Neural progenitor cell (in vitro differentiated cells): Measurements from ENCODE around the gene ADTRP.

Experiments used
- CTCF ChIP-seq: fragments of 200-600 bp; sonication (generic); IDR thresholded peaks from 2 replicates; pipeline ENCODE4 v1.5.1; 2017; ENCODE audit warnings: antibody characterized with exemption, mild to moderate bottlenecking
- EZH2 ChIP-seq: fragments of 200-600 bp; sonication (generic); IDR thresholded peaks from 2 replicates; pipeline ENCODE4 v1.6.1; 2017; ENCODE audit warnings: antibody characterized with exemption, mild to moderate bottlenecking, moderate library complexity
- EZH2phosphoT487 ChIP-seq: fragments of 200-600 bp; sonication (generic); IDR thresholded peaks from 2 replicates; pipeline ENCODE4 v1.6.1; 2017; ENCODE audit warnings: antibody characterized with exemption

GRCh38 chr6:11750682-11751081 lies 27.9 kb downstream of the ADTRP start:
- TF ChIP-seq CTCF (no peak), EZH2phosphoT487 (no peak), EZH2 (no peak)
